Panc1 (cell line): ENCODE results near the gene KRTAP1-3. TPM values are rescaled to one million over a fixed set of nuclear protein-coding genes. Genes with fewer than 3 reads are reported as not detected.

ENCODE experiments used
- ATAC-seq: fragments of 200-7000 bp; cut with Tn5 transposase; 2 replicates; pipeline ENCODE4 v1.9.1; 2020; ENCODE audit warnings: mild to moderate bottlenecking, moderate library complexity
- BruUV-seq: library from RNA; stranded (reverse); fragments of 400-500 nt; replicated peaks from 2 replicates; lab custom pipeline; 2021; lab: Mats Ljungman, UMichigan
- CTCF ChIA-PET: fragments of 300-600 bp; sonication (Branson Sonifier 250); formaldehyde crosslinking; loops from one replicate; lab custom pipeline; 2022; ENCODE audit warnings: antibody characterized with exemption; lab: Charles Lee
- POLR2A ChIA-PET: fragments of 300-600 bp; sonication (Branson Sonifier 250); formaldehyde crosslinking; loops from one replicate; lab custom pipeline; 2022; ENCODE audit warnings: antibody characterized with exemption; lab: Charles Lee
- DNase-seq: peaks from one replicate; pipeline ENCODE4 v3.0.0-alpha.2; 2010; ENCODE audit warnings: low read depth, low spot score
- H3K27ac ChIP-seq: 2 replicates; pipeline ENCODE4 v1.5.1; 2011; ENCODE audit warnings: mild to moderate bottlenecking, low read length, inconsistent platforms
- H3K27me3 ChIP-seq: fragments of 200-500 bp; sonication (Bioruptor generic); 2 replicates; pipeline ENCODE4 v1.6.0; 2014; ENCODE audit warnings: low read length, inconsistent platforms; ENCODE audit not compliant: control insufficient read depth, insufficient read depth
- H3K36me3 ChIP-seq: fragments of 200-500 bp; sonication (Bioruptor generic); 2 replicates; pipeline ENCODE4 v1.5.1; 2014; ENCODE audit warnings: inconsistent platforms, mild to moderate bottlenecking, low read length, moderate library complexity; ENCODE audit not compliant: control insufficient read depth, insufficient read depth
- H3K4me1 ChIP-seq: 2 replicates; pipeline ENCODE4 v1.5.1; 2011; ENCODE audit warnings: inconsistent platforms, mild to moderate bottlenecking, low read length, moderate library complexity; ENCODE audit not compliant: control insufficient read depth, insufficient read depth
- H3K4me3 ChIP-seq, 2 experiments: 2 replicates each; pipeline ENCODE4 v1.5.1; 2011 to 2012; ENCODE audit warnings: low read depth in 2 of 2, low read length in 2 of 2, mild to moderate bottlenecking in 2 of 2, inconsistent platforms in 1 of 2, moderate library complexity in 1 of 2
- H3K9me3 ChIP-seq: fragments of 200-500 bp; sonication (Bioruptor generic); 2 replicates; pipeline ENCODE4 v1.5.1; 2014; ENCODE audit warnings: low read depth, mild to moderate bottlenecking, inconsistent platforms, low read length, moderate library complexity; ENCODE audit not compliant: control insufficient read depth, insufficient read depth
- CTCF ChIP-seq: fragments of 450-650 bp; IDR thresholded peaks from 2 replicates; pipeline ENCODE4 v1.5.1; 2017; ENCODE audit warnings: mild to moderate bottlenecking
- POLR2AphosphoS5 ChIP-seq: IDR thresholded peaks from 2 replicates; pipeline ENCODE4 v1.6.1; 2012; ENCODE audit warnings: mild to moderate bottlenecking, low read depth, low read length, moderate library complexity
- SIN3A ChIP-seq: IDR thresholded peaks from 2 replicates; pipeline ENCODE4 v1.6.1; 2012; ENCODE audit warnings: low read depth, mild to moderate bottlenecking, low read length, moderate library complexity, borderline replicate concordance; ENCODE audit not compliant: insufficient read depth
- TCF7L2 ChIP-seq: IDR thresholded peaks from 2 replicates; pipeline ENCODE4 v1.6.1; 2011; ENCODE audit warnings: mild to moderate bottlenecking, low read depth, low read length, inconsistent platforms
- in situ Hi-C: cut with HindIII; loops from 2 replicates; pipeline ENCODE4 v1.10.0; 2016; ENCODE audit warnings: low sequenced_read_pairs, low pct_unique_long_range_greater_than_20kb
- intact Hi-C: fragments of 100-400 bp; cut with micrococcal nuclease; formaldehyde crosslinking; loops from one replicate; pipeline ENCODE4 v1.10.0; 2022; ENCODE audit not compliant: unreplicated experiment
- total RNA-seq: library from RNA; stranded (reverse); gene quantifications from one replicate; pipeline ENCODE4 v1.2.1, GENCODE V29; 2021; ENCODE audit not compliant: unreplicated experiment
- TF ChIP-seq, protein P1 (sequence below), 2 experiments: IDR thresholded peaks; 2 replicates each; pipeline ENCODE4 v1.6.1; 2011 to 2012; ENCODE audit warnings: low read depth in 2 of 2, control low read depth in 1 of 2, low read length in 1 of 2, mild to moderate bottlenecking in 1 of 2, moderate library complexity in 1 of 2; ENCODE audit not compliant: insufficient read depth in 1 of 2

Gene KRTAP1-3
- total RNA-seq, 1 experiment from 2014 or later, result not detected

DNA sequence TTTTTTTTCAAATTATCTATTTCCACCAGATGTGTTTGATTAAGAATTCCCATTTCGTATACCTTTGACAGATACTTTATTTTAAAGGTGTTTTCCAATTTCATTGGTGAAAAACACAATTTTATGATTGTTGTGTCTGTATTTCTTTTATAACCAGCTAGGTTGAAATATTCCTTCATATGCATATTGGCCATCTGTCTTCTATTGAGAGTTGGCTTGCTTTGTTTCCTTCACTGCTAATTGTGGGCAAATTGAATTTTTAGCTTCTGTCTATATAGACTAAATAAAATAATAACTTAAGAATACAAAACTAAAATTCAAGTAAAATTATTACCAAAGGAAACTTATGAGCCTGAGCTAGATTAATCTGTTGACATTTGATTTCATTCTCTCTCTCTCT is 39.6 kb downstream of the KRTAP1-3 start:
- BruUV-seq, result no TSS peak
- POLR2A ChIA-PET, result interaction anchor here (0.6 kb wide), 1 partner anchor 156 kb away, joined by 3 read pairs; no protein-coding TSS in a partner anchor

GRCh38 chr17:40993839-40994238 is 40.8 kb downstream of the KRTAP1-3 start, which contains the start of gene KRTAP3-3:
Gene KRTAP3-3 (minus strand): TSS chr17:40994164. CDS start chr17:40994097, 67 bp downstream.
- in situ Hi-C loops (no loop called here), intact Hi-C loops (no loop called here)
- Histone ChIP-seq H3K4me1 (no peaks in the 10 kb centered on the region), H3K36me3 (no peaks in the 10 kb centered on the region), H3K27me3 (peaks cover 17% of the 10 kb centered on the region), H3K27ac (no peak within 1 kb of the TSS), H3K4me3 (no peak within 1 kb of the TSS), H3K9me3 (no peaks in the 10 kb centered on the region)
- ATAC-seq (no peak), DNase-seq (no peak)
- no TSS peak for BruUV-seq
- ChIA-PET POLR2A (interaction anchor here (0.6 kb wide), 1 partner anchor 122 kb away, joined by 4 read pairs; no protein-coding TSS in a partner anchor), CTCF (no interaction called here)
- TF ChIP-seq TCF7L2 (no peak), CTCF (no peak), POLR2AphosphoS5 (no peak), SIN3A (no peak)
- TF ChIP-seq, protein P1, sequence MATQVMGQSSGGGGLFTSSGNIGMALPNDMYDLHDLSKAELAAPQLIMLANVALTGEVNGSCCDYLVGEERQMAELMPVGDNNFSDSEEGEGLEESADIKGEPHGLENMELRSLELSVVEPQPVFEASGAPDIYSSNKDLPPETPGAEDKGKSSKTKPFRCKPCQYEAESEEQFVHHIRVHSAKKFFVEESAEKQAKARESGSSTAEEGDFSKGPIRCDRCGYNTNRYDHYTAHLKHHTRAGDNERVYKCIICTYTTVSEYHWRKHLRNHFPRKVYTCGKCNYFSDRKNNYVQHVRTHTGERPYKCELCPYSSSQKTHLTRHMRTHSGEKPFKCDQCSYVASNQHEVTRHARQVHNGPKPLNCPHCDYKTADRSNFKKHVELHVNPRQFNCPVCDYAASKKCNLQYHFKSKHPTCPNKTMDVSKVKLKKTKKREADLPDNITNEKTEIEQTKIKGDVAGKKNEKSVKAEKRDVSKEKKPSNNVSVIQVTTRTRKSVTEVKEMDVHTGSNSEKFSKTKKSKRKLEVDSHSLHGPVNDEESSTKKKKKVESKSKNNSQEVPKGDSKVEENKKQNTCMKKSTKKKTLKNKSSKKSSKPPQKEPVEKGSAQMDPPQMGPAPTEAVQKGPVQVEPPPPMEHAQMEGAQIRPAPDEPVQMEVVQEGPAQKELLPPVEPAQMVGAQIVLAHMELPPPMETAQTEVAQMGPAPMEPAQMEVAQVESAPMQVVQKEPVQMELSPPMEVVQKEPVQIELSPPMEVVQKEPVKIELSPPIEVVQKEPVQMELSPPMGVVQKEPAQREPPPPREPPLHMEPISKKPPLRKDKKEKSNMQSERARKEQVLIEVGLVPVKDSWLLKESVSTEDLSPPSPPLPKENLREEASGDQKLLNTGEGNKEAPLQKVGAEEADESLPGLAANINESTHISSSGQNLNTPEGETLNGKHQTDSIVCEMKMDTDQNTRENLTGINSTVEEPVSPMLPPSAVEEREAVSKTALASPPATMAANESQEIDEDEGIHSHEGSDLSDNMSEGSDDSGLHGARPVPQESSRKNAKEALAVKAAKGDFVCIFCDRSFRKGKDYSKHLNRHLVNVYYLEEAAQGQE (IDR thresholded peaks at IDR 0.05; ENCODE audit: insufficient read depth in 1 of 2, low read depth in 2 of 2, low read length in 1 of 2), result no peak

More for the DNA sequence above, 39.6 kb downstream of the KRTAP1-3 start:
- H3K27ac ChIP-seq, result no peak overlapping the region
- intact Hi-C loops, result no loop called here
- no peak for ATAC-seq
- CTCF ChIA-PET, result no interaction called here
- H3K27me3 ChIP-seq, result peaks cover 18% of the 10 kb centered on the region
- no peak for DNase-seq
- no peaks in the 10 kb centered on the region for H3K36me3 ChIP-seq
- no peak overlapping the region for H3K4me3 ChIP-seq
- H3K9me3 ChIP-seq, result no peaks in the 10 kb centered on the region
- TF ChIP-seq SIN3A (no peak), POLR2AphosphoS5 (no peak), TCF7L2 (no peak), CTCF (no peak)
- TF ChIP-seq, protein P1 (IDR thresholded peaks at IDR 0.05; ENCODE audit: insufficient read depth in 1 of 2, low read depth in 2 of 2, low read length in 1 of 2), result no peak
- in situ Hi-C loops, result no loop called here
- no peaks in the 10 kb centered on the region for H3K4me1 ChIP-seq
